Esophagus squamous epithelium (tissue), 4 donors: Measurements from ENCODE around the gene SLC35F2.

Source experiments
- POLR2A ChIP-seq, 4 donors: fragments of 450-650 bp; IDR thresholded peaks; one replicate each; pipeline ENCODE4 v1.6.1; 2017; ENCODE audit warnings: antibody characterized with exemption in 4 of 4, mild to moderate bottlenecking in 4 of 4, moderate library complexity in 3 of 4
- TF ChIP-seq, protein P1 (sequence below), 6 experiments: fragments of 450-650 bp in 4 of 6; fragments of 200-600 bp in 2 of 6; sonication (generic) in 2 of 6; IDR thresholded peaks; one replicate each; pipeline ENCODE4 v1.5.1; 2016 to 2019; ENCODE audit warnings: antibody characterized with exemption in 6 of 6, mild to moderate bottlenecking in 4 of 6, moderate library complexity in 4 of 6

- TF ChIP-seq, protein P1, sequence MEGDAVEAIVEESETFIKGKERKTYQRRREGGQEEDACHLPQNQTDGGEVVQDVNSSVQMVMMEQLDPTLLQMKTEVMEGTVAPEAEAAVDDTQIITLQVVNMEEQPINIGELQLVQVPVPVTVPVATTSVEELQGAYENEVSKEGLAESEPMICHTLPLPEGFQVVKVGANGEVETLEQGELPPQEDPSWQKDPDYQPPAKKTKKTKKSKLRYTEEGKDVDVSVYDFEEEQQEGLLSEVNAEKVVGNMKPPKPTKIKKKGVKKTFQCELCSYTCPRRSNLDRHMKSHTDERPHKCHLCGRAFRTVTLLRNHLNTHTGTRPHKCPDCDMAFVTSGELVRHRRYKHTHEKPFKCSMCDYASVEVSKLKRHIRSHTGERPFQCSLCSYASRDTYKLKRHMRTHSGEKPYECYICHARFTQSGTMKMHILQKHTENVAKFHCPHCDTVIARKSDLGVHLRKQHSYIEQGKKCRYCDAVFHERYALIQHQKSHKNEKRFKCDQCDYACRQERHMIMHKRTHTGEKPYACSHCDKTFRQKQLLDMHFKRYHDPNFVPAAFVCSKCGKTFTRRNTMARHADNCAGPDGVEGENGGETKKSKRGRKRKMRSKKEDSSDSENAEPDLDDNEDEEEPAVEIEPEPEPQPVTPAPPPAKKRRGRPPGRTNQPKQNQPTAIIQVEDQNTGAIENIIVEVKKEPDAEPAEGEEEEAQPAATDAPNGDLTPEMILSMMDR (IDR thresholded peaks at IDR 0.05): no peak
- TF ChIP-seq POLR2A (IDR thresholded peaks at IDR 0.05): no peak
Observed at GRCh38 chr11:107752949-107753822, 105.4 kb downstream of the SLC35F2 start.
